WTC11 (cell line): Measurements from ENCODE around the gene INTS4.
"Not testable (repeated sequence)": the region's sequence is repeated elsewhere in the genome, so short reads cannot be mapped to it uniquely, and the experiment has no call there.

Experiments used
- CTCF ChIP-seq: fragments of 200-600 bp; IDR thresholded peaks from 2 replicates; pipeline ENCODE4 v1.8.0; 2022; ENCODE audit warnings: antibody characterized with exemption
- ELF4 ChIP-seq: sonication (generic); formaldehyde crosslinking; IDR thresholded peaks from 2 replicates; pipeline ENCODE4 v1.8.1; 2022; ENCODE audit warnings: low read depth, mild to moderate bottlenecking, moderate library complexity, missing genetic modification reagents
- ESRRA ChIP-seq: sonication (generic); formaldehyde crosslinking; IDR thresholded peaks from 2 replicates; pipeline ENCODE4 v1.8.1; 2022; ENCODE audit warnings: mild to moderate bottlenecking, missing genetic modification reagents, borderline replicate concordance
- JUN ChIP-seq: sonication (generic); formaldehyde crosslinking; IDR thresholded peaks from 2 replicates; pipeline ENCODE4 v1.8.0; 2023; ENCODE audit warnings: mild to moderate bottlenecking, missing genetic modification reagents
- KAT7 ChIP-seq: sonication (generic); formaldehyde crosslinking; IDR thresholded peaks from 2 replicates; pipeline ENCODE4 v1.8.1; 2023; ENCODE audit warnings: missing genetic modification reagents, mild to moderate bottlenecking, borderline replicate concordance
- MAX ChIP-seq: sonication (generic); formaldehyde crosslinking; IDR thresholded peaks from 2 replicates; pipeline ENCODE4 v1.8.0; 2022; ENCODE audit warnings: mild to moderate bottlenecking, missing genetic modification reagents
- NR1H2 ChIP-seq: sonication (generic); formaldehyde crosslinking; IDR thresholded peaks from 2 replicates; pipeline ENCODE4 v1.9.0; 2021; ENCODE audit warnings: mild to moderate bottlenecking, moderate library complexity, missing genetic modification reagents
- NR2C2 ChIP-seq: sonication (generic); formaldehyde crosslinking; IDR thresholded peaks from 2 replicates; pipeline ENCODE4 v1.8.0; 2022; ENCODE audit warnings: mild to moderate bottlenecking, missing genetic modification reagents
- TEAD4 ChIP-seq: sonication (generic); formaldehyde crosslinking; IDR thresholded peaks from 2 replicates; pipeline ENCODE4 v1.8.0; 2022; ENCODE audit warnings: mild to moderate bottlenecking, missing genetic modification reagents
- ZNF232 ChIP-seq: sonication (generic); formaldehyde crosslinking; IDR thresholded peaks from 2 replicates; pipeline ENCODE4 v1.8.0; 2022; ENCODE audit warnings: mild to moderate bottlenecking, missing genetic modification reagents
- TF ChIP-seq, protein P1 (sequence below): sonication (generic); formaldehyde crosslinking; conservative IDR thresholded peaks from 2 replicates; pipeline ENCODE4 v1.8.1; 2022; ENCODE audit warnings: mild to moderate bottlenecking, missing genetic modification reagents
- TF ChIP-seq, protein P2 (sequence below): fragments of 250-450 bp; sonication (Bioruptor Pico); IDR thresholded peaks from 2 replicates; pipeline ENCODE4 v2.1.2; 2022; ENCODE audit warnings: mild to moderate bottlenecking, moderate library complexity

GRCh38 chr11:77913608-77914306 lies 80.7 kb downstream of the INTS4 start:
- not testable (repeated sequence) for TF ChIP-seq NR1H2 (CRISPR knock-in tag); CTCF; JUN (CRISPR knock-in tag); NR2C2 (CRISPR knock-in tag); TEAD4 (CRISPR knock-in tag); ESRRA (CRISPR knock-in tag); ELF4 (CRISPR knock-in tag); ZNF232 (CRISPR knock-in tag); MAX (CRISPR knock-in tag); KAT7
- TF ChIP-seq, protein P1, sequence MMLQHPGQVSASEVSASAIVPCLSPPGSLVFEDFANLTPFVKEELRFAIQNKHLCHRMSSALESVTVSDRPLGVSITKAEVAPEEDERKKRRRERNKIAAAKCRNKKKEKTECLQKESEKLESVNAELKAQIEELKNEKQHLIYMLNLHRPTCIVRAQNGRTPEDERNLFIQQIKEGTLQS (CRISPR knock-in tag), result not testable (repeated sequence)
- TF ChIP-seq, protein P2, sequence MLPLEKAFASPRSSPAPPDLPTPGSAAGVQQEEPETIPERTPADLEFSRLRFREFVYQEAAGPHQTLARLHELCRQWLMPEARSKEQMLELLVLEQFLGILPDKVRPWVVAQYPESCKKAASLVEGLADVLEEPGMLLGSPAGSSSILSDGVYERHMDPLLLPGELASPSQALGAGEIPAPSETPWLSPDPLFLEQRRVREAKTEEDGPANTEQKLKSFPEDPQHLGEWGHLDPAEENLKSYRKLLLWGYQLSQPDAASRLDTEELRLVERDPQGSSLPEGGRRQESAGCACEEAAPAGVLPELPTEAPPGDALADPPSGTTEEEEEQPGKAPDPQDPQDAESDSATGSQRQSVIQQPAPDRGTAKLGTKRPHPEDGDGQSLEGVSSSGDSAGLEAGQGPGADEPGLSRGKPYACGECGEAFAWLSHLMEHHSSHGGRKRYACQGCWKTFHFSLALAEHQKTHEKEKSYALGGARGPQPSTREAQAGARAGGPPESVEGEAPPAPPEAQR (CRISPR knock-in tag), result not testable (repeated sequence)
